HG03558 (cell line): ENCODE results near the gene KCNS3.
A peak's percentile ranks its signal among the peaks of the same experiment; 100 is the strongest.

Experiments
- ATAC-seq: cut with Tn5 transposase; IDR thresholded peaks from one replicate; pipeline ENCODE4 v1.9.1; 2021; ENCODE audit warnings: moderate number of reproducible peaks; ENCODE audit not compliant: unreplicated experiment; ENCODE audit errors: extremely low read depth

Gene KCNS3

DNA sequence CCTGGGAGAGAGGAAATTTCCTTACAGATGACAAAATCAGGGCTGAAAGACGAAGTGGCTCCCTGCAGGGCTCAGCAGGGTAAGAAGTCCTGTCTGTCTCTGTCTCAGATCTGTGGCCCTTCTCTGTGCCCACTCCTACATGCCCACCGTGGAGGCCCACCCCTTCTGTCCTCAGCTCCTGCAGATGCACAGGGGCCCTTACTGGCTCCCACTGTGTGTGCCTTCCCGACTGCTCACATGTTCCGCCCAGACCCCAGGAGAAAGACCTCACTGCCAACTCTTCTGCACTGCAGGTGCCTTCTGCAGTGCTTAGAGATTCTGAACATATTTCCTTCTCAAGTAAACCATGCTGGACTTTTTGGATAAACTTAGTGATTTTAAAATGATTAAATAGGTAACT is 1.9 kb upstream of the KCNS3 start:
- no peak for ATAC-seq

DNA sequence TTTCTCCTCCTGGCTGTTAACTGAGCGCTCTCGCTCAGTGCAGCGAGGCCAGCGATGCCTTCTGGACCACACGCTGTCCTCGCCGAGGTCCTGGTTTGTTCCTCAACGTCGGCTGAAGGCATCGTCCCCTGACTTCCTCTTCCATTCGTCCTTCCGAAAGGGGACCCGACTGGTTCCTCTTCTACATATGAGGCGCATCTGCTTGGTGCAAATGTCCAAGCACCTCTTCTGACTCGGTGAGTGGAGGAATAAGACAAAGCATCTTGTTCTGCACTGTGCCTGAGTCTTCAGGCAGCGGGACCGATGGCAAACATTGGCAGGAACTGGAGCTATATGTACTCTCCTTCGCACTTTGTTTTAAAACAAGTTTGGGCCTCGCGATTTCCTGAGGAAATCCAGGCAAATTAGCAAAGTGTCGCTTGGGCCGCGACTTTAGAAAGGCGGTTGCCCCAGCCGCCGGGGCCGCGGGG is 621 bp upstream of the KCNS3 start:
- peak; percentile 3 for ATAC-seq

DNA sequence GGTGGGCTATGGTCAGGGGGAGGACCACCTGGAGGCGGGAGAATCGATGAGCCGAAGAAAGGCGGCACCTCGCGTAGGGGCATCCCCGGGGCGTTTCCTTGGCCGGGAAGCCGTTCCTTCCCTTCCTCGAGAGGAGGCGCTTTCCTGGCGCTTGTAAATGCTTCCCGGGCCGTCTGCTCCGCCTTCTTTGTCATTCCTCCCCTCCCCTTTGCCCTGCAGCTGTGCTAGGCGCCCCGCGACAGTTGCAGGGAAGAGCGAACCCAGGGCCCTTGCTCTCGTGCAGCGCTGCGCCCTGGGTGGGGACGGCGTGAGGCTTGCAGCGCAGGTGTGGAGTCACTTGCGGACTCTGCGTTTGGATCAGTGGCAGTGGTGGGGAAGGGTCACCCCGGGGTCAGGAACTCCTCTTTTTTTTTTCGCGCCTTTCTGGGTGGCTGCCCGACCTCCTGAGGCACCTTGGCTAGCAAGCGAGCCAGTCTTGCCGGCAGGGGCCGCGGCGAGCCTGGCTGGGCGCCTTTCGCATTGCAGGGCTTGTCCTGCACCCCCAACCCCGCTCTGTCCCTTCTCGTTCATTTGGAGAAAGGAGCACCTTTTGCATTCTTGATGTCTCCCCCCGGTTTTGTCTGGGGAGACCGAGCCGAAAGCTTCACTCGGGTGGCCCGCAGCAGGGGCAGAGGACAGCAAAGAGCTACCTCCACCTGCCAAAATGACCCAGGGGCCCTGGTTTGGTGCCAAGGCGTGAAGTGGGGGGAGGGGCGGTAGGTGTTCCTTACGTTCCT is 858 bp downstream of the KCNS3 start:
- no peak for ATAC-seq

DNA sequence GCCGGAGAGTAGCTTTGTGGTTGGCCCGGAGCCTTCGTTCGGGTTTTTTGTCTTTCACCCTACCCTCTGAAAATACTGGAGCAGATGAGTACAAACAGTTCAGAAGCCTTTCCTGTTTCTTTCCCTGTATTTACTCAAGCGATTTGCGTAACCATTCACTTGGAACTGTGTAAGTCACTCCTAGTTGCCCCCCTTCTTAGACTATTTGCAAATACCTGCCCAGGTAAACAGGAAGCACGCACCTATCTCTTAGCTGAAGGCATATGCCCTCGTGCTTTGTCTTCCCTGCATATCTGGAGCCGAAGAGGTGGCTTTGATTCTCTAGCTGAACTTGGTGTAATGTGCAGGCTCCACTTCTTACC is 1.4 kb downstream of the KCNS3 start:
- no peak for ATAC-seq

DNA sequence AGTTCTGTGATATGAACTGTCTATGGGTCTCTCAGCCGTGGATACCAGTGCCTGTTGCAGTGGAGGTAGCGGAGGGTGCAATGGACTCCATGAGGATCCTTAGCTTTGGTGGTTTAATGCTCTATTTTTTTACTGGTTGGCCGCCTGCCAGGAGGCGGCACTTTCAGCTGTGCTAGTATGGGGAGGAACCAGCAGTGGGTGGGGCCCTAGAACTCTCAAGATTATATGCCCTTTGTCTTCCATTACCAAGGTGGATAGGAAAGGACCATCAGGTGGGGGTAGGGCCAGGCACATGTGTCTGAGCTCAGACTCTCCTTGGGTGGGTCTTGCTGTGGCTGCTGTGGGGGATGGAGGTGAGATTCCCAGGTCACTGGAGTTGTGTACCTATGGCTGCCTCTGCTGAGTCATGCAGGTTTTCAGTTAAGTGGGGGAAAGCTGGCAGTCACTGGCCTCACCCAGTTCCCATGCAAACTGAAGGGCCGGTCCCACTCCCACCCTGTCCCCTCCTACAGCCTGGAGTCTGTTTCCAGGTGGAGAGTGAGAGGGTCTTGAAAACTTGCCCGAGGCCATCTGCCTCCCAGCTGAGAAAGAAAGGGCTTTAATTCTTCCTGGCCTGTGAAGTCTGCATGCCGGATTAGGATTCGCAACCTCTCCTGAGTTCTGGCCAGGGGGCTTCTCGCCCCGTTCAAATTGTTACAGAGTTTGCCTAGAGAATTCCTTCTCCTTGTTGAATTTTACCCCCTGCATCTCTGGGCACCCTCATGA is 14.5 kb downstream of the KCNS3 start:
- no peak for ATAC-seq

DNA sequence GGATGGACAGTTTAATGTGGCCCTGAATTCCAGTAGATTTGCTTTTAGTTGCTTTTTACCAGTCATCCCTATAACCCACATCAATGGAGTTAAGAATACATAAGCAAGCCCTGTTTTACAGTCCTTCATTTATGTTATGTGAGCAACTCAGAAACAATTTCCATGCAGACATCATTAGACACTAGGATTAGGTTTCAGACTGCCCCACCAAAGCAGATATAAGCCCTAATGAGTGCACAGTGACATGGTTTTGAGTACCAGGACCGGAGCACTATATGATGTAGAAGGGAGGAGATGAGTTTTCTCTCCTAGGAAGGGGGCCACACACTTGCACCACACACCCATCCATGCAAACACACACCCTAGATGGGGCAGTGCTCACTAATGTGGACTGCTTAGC is 15.5 kb downstream of the KCNS3 start:
- no peak for ATAC-seq

DNA sequence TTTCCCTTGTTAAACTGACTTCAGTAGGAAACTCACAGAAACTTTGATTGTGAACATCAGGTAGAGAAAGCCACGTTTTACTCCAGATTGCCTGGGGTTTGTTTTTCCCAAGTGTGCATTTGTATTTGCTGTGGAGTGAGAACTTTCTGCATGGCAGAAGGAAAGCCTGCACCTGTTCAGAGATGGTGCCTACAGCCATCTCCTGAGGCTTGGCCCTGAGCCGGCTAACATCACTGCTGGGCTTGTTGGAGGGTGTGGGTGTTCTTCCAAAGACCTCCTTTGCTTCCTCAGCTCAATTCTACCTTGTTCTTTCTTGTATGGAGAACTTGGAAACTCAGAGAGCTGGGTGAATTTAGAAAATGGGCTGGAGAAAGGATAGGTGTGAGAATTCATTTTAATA is 16.1 kb downstream of the KCNS3 start:
- ATAC-seq = no peak

DNA sequence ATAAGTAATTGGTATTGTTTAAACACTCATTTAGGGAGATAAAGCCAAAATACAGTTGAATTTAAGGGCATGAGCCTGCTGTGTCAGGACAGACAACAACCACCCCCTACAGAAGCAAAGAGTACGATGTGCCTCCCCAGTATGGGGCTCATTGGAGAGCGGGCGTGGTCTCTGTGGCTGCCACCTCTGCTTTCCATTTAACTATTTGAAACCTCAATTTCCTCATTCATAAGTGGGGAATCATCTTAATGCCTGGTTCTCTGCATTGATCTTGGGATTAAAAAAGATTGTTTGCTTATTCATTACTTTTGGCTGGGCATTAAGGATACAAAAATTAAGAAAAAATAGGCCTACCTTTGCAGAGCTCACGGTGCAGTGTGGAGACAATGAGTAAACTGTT is 21.4 kb downstream of the KCNS3 start:
- no peak for ATAC-seq

DNA sequence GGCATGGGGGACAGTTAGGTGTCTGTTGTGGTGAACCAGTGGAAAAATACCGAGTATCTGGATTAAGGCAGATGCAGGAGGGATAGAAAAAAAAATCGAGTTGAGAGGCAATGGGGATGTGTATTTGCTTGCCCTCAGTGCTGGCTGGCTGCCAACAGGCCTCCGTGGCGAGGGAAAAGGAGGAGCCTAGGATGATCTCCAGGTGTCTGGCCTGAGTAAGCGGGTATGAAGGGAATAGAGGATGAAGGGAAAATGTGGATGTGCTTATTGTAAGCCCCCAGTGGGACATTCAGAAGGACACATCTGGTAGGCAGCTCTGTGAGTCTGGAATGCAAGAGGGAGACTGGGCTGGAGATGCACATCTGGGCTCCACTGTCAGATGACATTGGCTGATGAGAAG is 22.8 kb downstream of the KCNS3 start:
- no peak for ATAC-seq

DNA sequence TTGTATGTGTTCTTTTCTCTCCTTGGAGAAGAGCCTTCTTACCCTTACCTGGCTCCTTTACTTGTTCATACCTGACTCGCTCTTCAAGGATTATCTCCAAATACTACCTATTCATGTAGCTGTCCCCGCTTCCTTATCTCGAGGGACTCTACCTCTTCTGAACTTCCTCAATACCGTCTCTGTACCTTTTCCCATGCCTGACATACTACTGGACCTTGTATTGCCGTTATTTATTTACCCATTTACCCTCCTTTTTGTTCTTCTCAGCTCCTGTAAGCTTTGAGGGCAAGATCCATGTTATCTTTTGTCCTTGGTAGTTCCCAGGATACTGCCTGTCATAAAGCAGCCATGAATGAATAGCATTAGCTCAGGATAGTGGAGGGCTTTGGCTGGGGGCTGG is 32.5 kb downstream of the KCNS3 start:
- ATAC-seq = no peak

DNA sequence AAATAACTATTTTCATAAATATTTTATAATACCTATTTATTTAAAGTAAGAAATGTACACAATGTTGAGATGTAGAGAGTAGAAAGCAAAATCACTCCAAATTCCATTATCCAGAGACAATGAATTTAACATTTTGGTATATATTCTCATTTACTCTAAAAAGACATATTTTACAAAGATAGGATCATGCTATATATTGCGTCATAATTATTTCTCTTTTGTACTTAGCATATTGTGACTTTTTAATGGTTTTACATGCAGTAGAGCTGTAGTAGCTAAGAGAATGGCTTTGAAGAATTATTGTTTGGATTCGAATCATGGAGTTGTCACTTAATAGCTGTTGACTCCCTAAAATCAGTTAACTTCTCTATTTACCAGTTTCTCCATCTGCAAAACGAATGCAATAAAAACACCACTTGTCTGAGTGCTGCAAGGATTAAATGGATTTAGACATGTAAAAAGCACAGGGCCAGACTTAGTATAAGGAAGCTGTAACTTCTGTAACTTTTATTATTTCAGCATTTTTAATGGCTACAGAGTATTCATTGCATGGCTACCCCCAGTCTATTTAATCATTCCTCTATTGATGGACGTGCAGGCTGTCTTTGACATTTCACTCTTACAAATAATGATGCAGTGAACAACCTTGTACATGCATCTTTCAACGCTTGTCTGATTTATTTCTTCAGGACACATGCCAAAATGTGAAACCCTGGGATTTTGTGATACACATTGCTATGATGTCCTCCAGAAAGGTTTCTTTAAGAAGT is 33.2 kb downstream of the KCNS3 start:
- ATAC-seq = peak; percentile 8

DNA sequence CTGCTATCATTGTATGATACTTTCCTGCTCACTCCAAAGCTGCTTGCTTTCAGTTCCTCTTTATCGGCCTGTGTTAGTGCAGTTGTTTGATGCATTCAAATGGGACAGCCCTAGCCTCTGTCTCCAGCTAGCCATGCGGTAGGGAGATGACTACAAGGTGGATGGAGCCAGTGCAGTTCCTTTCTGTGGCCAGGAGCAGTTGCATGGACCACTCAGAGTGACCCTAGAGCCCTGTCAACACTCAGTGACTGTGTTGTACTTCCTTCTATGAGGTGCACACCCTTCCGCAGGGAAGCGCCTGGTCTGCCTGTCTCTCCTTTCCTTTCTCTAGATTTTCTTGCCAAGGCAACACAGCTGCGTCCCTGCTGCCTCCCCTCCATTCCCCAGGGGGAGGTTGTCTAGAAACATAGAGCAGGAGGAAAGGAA is 33.8 kb downstream of the KCNS3 start:
- ATAC-seq = peak; percentile 99

DNA sequence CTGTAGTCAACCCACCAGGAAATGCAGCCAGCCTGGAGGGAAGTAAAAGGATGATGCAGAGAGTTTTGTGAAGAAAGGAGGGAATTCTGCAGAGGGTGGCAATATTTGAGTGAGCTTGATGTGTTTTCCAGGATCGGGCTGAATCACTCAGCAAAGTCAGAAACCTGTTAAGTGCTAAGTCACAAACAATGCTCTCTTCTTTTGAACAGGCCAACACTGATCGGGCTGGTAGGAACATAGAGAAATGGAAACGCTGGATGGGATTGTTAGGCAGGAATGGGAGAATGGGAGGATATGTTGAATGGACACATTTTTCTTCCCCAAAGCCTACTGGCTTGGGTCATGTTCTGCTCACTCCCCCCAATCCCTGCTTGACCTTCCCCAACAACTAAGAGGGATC is 36.6 kb downstream of the KCNS3 start:
- ATAC-seq = no peak

DNA sequence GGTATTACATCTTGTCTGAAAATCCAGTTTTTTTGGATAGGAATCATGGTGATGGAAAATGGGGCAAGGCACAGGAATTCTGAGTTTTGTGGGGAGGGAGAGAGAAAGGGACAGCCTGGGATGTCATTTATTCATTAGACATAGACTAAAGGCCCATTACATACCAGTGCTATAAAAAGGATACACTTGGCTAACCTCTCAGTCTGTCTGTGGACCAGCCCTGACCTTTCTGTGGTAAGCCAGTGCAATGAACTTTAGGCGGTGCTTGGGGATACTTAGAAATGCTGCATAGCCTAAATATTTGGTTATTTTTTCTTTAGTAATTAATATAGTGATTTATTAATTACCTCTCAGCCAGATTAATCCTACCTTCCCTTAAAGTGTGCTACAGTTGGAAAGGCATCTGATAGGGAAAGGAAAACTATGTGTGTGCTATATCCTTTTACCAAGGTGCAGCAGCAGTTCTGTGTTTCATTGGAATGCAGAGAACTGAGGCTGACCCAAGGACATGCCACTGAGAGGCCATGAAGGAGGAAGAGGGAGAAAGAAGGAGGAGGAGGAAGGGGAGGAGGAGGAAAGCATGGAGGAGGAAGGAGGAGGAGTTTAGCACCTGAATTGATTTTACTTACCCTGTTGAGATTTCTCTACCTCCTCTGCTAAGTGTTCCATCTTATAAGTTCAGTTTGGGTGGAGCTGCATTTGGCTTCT is 37.5 kb downstream of the KCNS3 start:
- ATAC-seq = no peak

DNA sequence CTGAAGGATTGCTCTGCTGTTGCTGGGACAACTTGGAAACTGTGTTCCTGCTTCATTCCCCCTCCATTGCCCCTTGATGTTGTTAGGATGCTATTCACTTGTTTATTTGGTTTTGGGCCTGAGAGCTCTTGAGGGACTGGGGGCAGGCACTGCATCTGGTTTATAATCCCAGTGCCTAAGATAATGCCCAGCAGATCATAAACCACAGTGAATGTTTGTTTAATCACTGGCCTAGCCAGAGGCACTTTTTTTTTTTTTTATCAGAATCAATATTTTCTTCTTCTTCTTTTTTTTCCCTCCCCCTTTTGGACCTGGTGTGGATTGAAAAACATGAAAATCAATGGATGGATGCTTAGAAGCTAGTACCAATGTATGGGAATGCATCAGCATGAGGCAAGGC is 38.1 kb downstream of the KCNS3 start:
- no peak for ATAC-seq

DNA sequence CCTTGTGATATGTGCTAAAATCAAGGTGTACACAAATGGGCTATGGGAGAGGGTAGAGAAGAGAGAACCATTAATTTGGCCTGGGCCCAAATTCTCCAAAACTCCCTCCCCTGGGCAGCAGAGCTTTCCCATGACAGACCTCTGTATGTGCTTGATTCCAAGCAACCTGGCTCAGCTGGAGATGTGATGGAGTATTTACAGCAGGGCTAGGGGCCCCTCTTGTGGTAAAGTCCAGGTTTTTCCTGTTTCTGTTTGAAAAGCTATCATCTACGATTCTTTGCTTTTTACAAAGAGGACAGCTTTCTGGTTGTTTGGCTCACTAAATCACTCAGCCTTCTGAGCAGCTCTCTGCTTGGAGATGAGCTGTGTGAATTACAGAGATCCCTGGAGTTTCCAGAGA is 40.3 kb downstream of the KCNS3 start:
- ATAC-seq = no peak

DNA sequence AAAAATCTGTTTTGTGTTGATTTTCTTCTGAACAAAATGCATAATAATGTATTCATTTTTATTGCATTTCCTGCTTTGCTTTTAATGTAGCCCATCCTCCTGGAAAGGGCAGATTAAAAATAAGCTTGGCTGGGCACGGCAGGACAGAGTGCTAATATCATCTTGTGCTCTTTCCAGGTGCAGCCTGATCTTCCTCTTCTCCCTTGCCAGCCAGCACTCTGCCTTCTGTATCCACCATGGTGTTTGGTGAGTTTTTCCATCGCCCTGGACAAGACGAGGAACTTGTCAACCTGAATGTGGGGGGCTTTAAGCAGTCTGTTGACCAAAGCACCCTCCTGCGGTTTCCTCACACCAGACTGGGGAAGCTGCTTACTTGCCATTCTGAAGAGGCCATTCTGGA is 52.3 kb downstream of the KCNS3 start:
- no peak for ATAC-seq

DNA sequence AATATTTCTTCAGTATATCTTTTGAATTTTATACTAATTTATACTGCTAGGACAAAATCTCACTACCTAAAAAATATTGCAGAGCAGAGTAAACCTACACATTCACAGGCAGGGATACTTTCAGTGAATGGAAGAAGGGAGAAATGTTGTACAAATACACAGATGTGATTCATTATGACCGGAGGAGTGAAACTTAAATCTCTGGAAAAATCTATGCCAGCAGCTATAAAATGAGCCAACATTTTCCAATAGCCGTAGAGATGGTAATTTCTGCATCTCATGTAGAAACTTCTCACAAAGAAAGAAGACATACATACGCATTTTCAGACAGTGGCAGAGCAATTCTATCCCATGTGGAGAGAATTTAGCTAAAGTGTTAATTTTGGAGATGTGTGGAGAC is 54.8 kb downstream of the KCNS3 start:
- no peak for ATAC-seq

DNA sequence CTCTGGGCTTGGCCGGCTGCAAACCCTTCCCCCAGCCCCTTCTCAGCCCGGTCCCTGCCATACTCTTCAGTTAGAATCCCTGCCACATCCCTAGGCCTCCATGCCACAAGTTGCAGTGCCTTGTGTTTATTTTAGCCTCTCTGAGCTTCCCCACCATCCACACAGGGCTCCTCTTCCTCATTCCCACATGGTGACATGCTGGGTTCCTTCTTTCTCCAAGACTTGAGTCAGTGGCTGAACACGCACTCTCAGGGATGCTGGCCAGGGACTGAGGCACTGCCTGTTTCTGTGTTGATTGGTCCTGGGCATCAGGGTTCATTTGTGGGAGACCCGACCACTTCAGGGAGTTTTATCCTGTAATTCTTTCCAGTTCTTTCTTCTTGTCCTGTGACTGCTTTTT is 56.3 kb downstream of the KCNS3 start:
- ATAC-seq = no peak

DNA sequence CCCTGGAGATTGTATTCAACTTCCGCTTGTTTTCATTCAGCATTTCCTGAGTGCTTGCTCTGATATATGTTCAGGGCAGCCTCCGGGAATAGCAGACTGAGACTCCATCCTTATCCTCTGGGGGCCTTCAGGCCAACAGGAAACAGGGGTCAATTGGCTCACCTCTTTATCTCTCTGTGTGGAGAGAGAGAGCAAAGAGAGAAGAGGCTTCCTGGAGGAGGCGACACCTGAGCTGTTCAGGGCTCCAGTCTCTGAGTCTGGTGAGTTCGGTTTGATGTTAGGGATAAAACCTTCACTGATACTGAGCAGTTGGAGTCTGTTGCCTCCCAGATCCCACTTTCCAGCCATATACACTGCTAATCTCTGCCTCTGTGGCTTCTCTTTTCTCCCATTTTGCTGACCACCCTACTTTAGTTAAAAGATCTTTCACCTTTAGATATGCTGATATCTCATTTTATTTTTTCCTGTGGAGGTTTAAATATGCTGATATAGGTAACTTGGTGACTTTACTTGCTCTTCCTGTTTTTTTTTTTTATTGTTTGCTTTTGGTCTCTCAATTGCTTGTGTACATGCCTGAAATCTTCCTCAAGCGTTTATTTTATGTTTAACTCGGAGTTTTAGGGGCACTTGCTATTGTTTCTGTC is 56.9 kb downstream of the KCNS3 start:
- no peak for ATAC-seq
